Lung (tissue), 12 donors: ENCODE results near the gene WDR90. TPM values are rescaled to one million over a fixed set of nuclear protein-coding genes. Genes with fewer than 3 reads are reported as not detected.

ENCODE experiments used
- ATAC-seq: fragments of 200-7000 bp; cut with Tn5 transposase; one replicate; pipeline ENCODE4 v1.9.1; 2020; ENCODE audit warnings: moderate number of reproducible peaks; ENCODE audit not compliant: insufficient read depth, low FRiP score
- DNase-seq, 3 donors: peaks; one replicate each; pipeline ENCODE4 v3.0.0-alpha.2; 2013 to 2017
- H3K27ac ChIP-seq, 2 donors: one replicate each; pipeline ENCODE4 v1.5.1; 2013; ENCODE audit warnings: mild to moderate bottlenecking in 2 of 2, moderate library complexity in 2 of 2, control low read depth in 1 of 2, inconsistent platforms in 1 of 2, low read depth in 1 of 2, low read length in 1 of 2
- H3K27me3 ChIP-seq, 3 donors: one replicate each; pipeline ENCODE4 v1.5.1; 2013; ENCODE audit warnings: low read length in 2 of 3; ENCODE audit not compliant: control insufficient read depth in 3 of 3, insufficient read depth in 3 of 3
- H3K36me3 ChIP-seq, 4 donors: one replicate each; pipeline ENCODE4 v1.5.1; 2013; ENCODE audit warnings: low read length in 4 of 4, mild to moderate bottlenecking in 1 of 4, moderate library complexity in 1 of 4; ENCODE audit not compliant: control insufficient read depth in 4 of 4, insufficient read depth in 4 of 4
- H3K4me1 ChIP-seq, 5 donors: one replicate each; pipeline ENCODE4 v1.5.1; 2013; ENCODE audit warnings: low read length in 5 of 5, mild to moderate bottlenecking in 2 of 5, moderate library complexity in 1 of 5; ENCODE audit not compliant: control insufficient read depth in 5 of 5, insufficient read depth in 5 of 5
- H3K4me3 ChIP-seq: one replicate; pipeline ENCODE4 v1.5.1; 2013; ENCODE audit warnings: mild to moderate bottlenecking, control low read depth, moderate library complexity
- H3K9ac ChIP-seq, 2 donors: one replicate each; pipeline ENCODE4 v1.5.1; 2013; ENCODE audit warnings: low read length in 2 of 2, control low read depth in 1 of 2; ENCODE audit not compliant: insufficient read depth in 1 of 2
- H3K9me3 ChIP-seq, 4 donors: one replicate each; pipeline ENCODE4 v1.5.1; 2013; ENCODE audit warnings: low read length in 3 of 4, mild to moderate bottlenecking in 1 of 4, moderate library complexity in 1 of 4; ENCODE audit not compliant: control insufficient read depth in 4 of 4, insufficient read depth in 3 of 4
- WGBS, 2 donors: extraction: QIAGEN DNeasy Blood & Tissue Kit; methylation state at CpG; one replicate each; pipeline ENCODE4 v1.1.7; 2013; 5-methylcytosine and 5-hydroxymethylcytosine counted together
- polyA plus RNA-seq, 2 donors: library from polyadenylated mRNA; stranded (reverse); fragments of 200-250 nt; gene quantifications; one replicate each; pipeline ENCODE4 v1.2.1, GENCODE V29; 2013
- total RNA-seq, 2 donors: library from RNA; depleted of rRNA in 1 of 2; stranded (reverse); fragments of >200 nt in 1 of 2; gene quantifications; one replicate each; pipeline ENCODE4 v1.2.1, GENCODE V29; 2014 to 2021
- TF ChIP-seq, protein P1 (sequence below): IDR thresholded peaks from 2 replicates; pipeline ENCODE4 v1.5.1; 2012; ENCODE audit warnings: mild to moderate bottlenecking; ENCODE audit errors: control extremely low read depth, extremely low read depth
- donor health status: control.
- donor health status: control.
- donor health status: Bipolar disorder and iron deficiency.
- donor health status: healthy.
- donor health status: DM: yes; HTN: yes; CAD: no.

Gene WDR90
- total and polyA plus RNA-seq, 4 donors, result 18.6 to 74.2 (median 27.9) TPM

DNA sequence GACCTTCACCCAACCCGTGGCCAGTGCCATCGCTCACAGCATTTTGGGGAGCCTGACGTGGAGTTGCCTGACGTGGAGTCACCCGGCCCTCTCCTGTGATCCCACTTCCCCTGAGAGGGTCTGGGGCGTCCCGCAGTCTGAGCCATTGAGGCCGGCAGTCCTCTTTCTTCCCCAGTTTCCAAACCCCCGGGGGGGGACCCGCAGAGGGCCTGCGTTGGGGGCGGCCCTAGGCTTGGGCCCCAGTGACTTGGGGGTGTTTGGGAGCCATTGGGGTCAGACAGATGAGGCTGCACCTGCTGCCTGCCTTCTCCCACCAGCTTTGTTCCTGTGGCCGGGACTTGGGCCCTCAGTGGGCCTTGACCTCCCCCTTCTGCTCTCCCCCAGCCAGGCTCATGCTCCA is 20.5 kb downstream of the WDR90 start:
- Histone ChIP-seq H3K36me3 (peaks cover 2 to 46% (median 19%) of the 10 kb centered on the region in 4 donors), H3K9ac (no peak overlapping the region), H3K4me3 (no peak overlapping the region), H3K27ac (no peak overlapping the region), H3K27me3 (no peaks in the 10 kb centered on the region), H3K9me3 (peaks cover 0 to 4% (median 0%) of the 10 kb centered on the region in 4 donors), H3K4me1 (peaks cover 0 to 15% (median 3%) of the 10 kb centered on the region in 5 donors)
- no peak for DNase-seq
- no peak for ATAC-seq
- TF ChIP-seq, protein P1, sequence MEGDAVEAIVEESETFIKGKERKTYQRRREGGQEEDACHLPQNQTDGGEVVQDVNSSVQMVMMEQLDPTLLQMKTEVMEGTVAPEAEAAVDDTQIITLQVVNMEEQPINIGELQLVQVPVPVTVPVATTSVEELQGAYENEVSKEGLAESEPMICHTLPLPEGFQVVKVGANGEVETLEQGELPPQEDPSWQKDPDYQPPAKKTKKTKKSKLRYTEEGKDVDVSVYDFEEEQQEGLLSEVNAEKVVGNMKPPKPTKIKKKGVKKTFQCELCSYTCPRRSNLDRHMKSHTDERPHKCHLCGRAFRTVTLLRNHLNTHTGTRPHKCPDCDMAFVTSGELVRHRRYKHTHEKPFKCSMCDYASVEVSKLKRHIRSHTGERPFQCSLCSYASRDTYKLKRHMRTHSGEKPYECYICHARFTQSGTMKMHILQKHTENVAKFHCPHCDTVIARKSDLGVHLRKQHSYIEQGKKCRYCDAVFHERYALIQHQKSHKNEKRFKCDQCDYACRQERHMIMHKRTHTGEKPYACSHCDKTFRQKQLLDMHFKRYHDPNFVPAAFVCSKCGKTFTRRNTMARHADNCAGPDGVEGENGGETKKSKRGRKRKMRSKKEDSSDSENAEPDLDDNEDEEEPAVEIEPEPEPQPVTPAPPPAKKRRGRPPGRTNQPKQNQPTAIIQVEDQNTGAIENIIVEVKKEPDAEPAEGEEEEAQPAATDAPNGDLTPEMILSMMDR, result no peak
- WGBS, 2 donors, result 94 to 96% methylated on average over 10 to 13 of the region's 13 CpGs

- peaks cover 0 to 22% (median 4%) of the 10 kb centered on the region in 5 donors for H3K4me1 ChIP-seq
- ATAC-seq, result no peak
- no peak overlapping the region for H3K9ac ChIP-seq
- TF ChIP-seq, protein P1, result no peak
- H3K27ac ChIP-seq, result no peak overlapping the region
- peaks cover 2 to 46% (median 19%) of the 10 kb centered on the region in 4 donors for H3K36me3 ChIP-seq
- H3K27me3 ChIP-seq, result no peaks in the 10 kb centered on the region
- no peak overlapping the region for H3K4me3 ChIP-seq
- no peak for DNase-seq
- 93 to 95% methylated on average over 52 of the region's 52 CpGs for WGBS, 2 donors
- peaks cover 0 to 4% (median 0%) of the 10 kb centered on the region in 4 donors for H3K9me3 ChIP-seq
These were observed 21.6 kb downstream of the WDR90 start for GRCh38 chr16:670485-671352.

DNA sequence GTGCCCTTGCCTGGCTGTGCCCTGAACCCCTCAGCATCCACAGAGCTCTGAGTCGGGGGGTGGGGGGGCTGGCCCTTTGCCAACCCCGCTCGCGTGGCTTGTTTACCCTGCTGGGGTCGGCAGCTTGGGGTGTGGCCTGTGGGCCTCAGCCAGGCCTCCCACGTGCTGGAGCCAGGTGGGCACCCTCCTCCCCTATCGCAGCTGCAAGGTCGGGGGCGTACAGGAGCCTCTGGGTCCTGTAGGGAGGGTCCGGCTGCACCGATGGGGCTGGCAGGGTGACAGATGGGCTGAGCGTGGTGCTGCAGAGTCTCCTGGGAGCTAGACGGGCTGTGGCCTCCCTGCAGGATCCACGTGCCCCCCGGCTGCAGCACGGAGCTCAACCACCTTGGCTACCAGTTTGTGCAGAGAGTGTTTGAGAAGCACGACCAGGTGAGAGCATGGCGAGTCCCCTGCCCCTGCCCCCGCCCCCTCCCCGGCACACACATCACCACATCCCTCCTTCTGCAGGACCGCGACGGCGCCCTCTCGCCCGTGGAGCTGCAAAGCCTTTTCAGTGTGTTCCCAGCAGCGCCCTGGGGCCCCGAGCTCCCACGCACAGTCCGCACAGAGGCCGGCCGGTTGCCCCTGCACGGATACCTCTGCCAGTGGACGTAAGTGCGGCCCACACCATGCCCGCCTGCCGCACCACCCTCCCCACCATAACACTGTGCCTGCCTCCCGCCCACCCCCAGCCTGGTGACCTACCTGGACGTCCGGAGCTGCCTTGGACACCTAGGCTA is 22.4 kb downstream of the WDR90 start:
- H3K9me3 ChIP-seq, result peaks cover 0 to 4% (median 0%) of the 10 kb centered on the region in 4 donors
- DNase-seq (no peak), ATAC-seq (no peak)
- peaks cover 2 to 46% (median 19%) of the 10 kb centered on the region in 4 donors for H3K36me3 ChIP-seq
- H3K9ac ChIP-seq, result no peak overlapping the region
- 88 to 92% methylated on average over 40 of the region's 40 CpGs for WGBS, 2 donors
- TF ChIP-seq, protein P1, result no peak
- no peak overlapping the region for H3K4me3 ChIP-seq
- H3K27ac ChIP-seq, result no peak overlapping the region
- no peaks in the 10 kb centered on the region for H3K27me3 ChIP-seq
- peaks cover 0 to 22% (median 4%) of the 10 kb centered on the region in 5 donors for H3K4me1 ChIP-seq
